IMR-90 (cell line): ENCODE data around the gene SMIM9. TPM values are rescaled to one million over a fixed set of nuclear protein-coding genes. Genes with fewer than 3 reads are reported as not detected.

Experiments
- polyA plus RNA-seq, 3 experiments: library from polyadenylated mRNA; depleted of rRNA; stranded (reverse); fragments of >200 nt; gene quantifications; 2 replicates each; pipeline ENCODE4 v1.2.3, GENCODE V29; 2012; ENCODE audit warnings: low replicate concordance in 1 of 3
- total RNA-seq: library from RNA; depleted of rRNA; stranded (reverse); fragments of >200 nt; gene quantifications from 2 replicates; pipeline ENCODE4 v1.2.3, GENCODE V29; 2012; rRNA removed

SMIM9 gene
- total and polyA plus RNA-seq, 2 of the 4 experiments (the other 2 are of a cell fraction), result not detected

Other genes with a start within 250 kb of the SMIM9 start
- not detected in 2 replicates for gene CTAG1A, start 249.5 kb downstream of the SMIM9 start, total RNA-seq
- not detected in 2 replicates for gene CTAG1A, start 249.5 kb downstream of the SMIM9 start, polyA plus RNA-seq (2012; rRNA removed)
- gene CTAG1B, start 215.4 kb downstream of the SMIM9 start, total RNA-seq, result not detected in 2 replicates
- gene CTAG1B, start 215.4 kb downstream of the SMIM9 start, polyA plus RNA-seq (2012; rRNA removed), result not detected in 2 replicates
- gene CTAG2, start 181.1 kb downstream of the SMIM9 start, total RNA-seq, result 23.6 and 27.1 TPM in 2 replicates
- gene CTAG2, start 181.1 kb downstream of the SMIM9 start, polyA plus RNA-seq (2012; rRNA removed), result 42.5 and 59.8 TPM in 2 replicates
- gene GAB3, start 83.6 kb downstream of the SMIM9 start, total RNA-seq, result 1.9 and 2.2 TPM in 2 replicates
- 3.4 and 3.7 TPM in 2 replicates for gene GAB3, start 83.6 kb downstream of the SMIM9 start, polyA plus RNA-seq (2012; rRNA removed)
- 63.8 and 66.7 TPM in 2 replicates for gene DKC1, start 71.8 kb downstream of the SMIM9 start, total RNA-seq
- gene DKC1, start 71.8 kb downstream of the SMIM9 start, polyA plus RNA-seq (2012; rRNA removed), result 42.9 and 49.9 TPM in 2 replicates
- 36.4 and 43.0 TPM in 2 replicates for gene MPP1, start 29.2 kb downstream of the SMIM9 start, total RNA-seq
- 29.4 and 35.2 TPM in 2 replicates for gene MPP1, start 29.2 kb downstream of the SMIM9 start, polyA plus RNA-seq (2012; rRNA removed)
- gene F8A1, start 51.7 kb upstream of the SMIM9 start, total RNA-seq, result 0.54 and 1.1 TPM in 2 replicates
- 7.7 and 8.3 TPM in 2 replicates for gene F8A1, start 51.7 kb upstream of the SMIM9 start, polyA plus RNA-seq (2012; rRNA removed)
- 1.1 and 1.4 TPM in 2 replicates for gene F8, start 188.1 kb upstream of the SMIM9 start, total RNA-seq
- gene F8, start 188.1 kb upstream of the SMIM9 start, polyA plus RNA-seq (2012; rRNA removed), result 1.1 and 1.5 TPM in 2 replicates
- gene FUNDC2, start 192.2 kb upstream of the SMIM9 start, total RNA-seq, result 35.0 and 42.5 TPM in 2 replicates
- 51.7 and 52.3 TPM in 2 replicates for gene FUNDC2, start 192.2 kb upstream of the SMIM9 start, polyA plus RNA-seq (2012; rRNA removed)
- gene CMC4, start 236.5 kb upstream of the SMIM9 start, total RNA-seq, result 8.4 and 11.4 TPM in 2 replicates
- 6.4 and 7.0 TPM in 2 replicates for gene CMC4, start 236.5 kb upstream of the SMIM9 start, polyA plus RNA-seq (2012; rRNA removed)
- 0.54 and 0.56 TPM in 2 replicates for gene MTCP1, start 236.5 kb upstream of the SMIM9 start, total RNA-seq
- gene MTCP1, start 236.5 kb upstream of the SMIM9 start, polyA plus RNA-seq (2012; rRNA removed), result 4.2 and 4.9 TPM in 2 replicates
- gene BRCC3, start 236.8 kb upstream of the SMIM9 start, total RNA-seq, result 20.8 and 24.7 TPM in 2 replicates
- 13.5 and 14.4 TPM in 2 replicates for gene BRCC3, start 236.8 kb upstream of the SMIM9 start, polyA plus RNA-seq (2012; rRNA removed)